GM12891 (cell line): ENCODE results near the gene LYPD1.

ENCODE experiments used
- POLR2A ChIP-seq: IDR thresholded peaks from 2 replicates; pipeline ENCODE4 v1.6.1; 2011; ENCODE audit warnings: low read depth, low read length, control low read depth
- POLR2AphosphoS5 ChIP-seq: IDR thresholded peaks from 2 replicates; pipeline ENCODE4 v1.6.1; 2011; ENCODE audit warnings: low read depth, low read length, control low read depth
- TAF1 ChIP-seq: IDR thresholded peaks from 2 replicates; pipeline ENCODE4 v1.6.1; 2011; ENCODE audit warnings: low read depth, low read length, control low read depth

GRCh38 chr2:132671151-132671835 lies 1.3 kb upstream of the LYPD1 start:
- TF ChIP-seq POLR2AphosphoS5 (no peak), POLR2A (no peak), TAF1 (no peak)
